Measurements from ENCODE around the gene PHLPP1. TPM values are rescaled to one million over a fixed set of nuclear protein-coding genes. Genes with fewer than 3 reads are reported as not detected.

The PHLPP1 gene
- total RNA-seq, 1 experiment from 2014 or later, result 14.1 TPM

- Histone ChIP-seq H3K4me3 (ENCODE audit: low read length) (no peak overlapping the region), H4K20me1 (ENCODE audit: low read length) (no peaks in the 10 kb centered on the region), H3K79me2 (ENCODE audit: low read length) (no peaks in the 10 kb centered on the region), H3F3A (ENCODE audit: low read length, unreplicated experiment) (no peaks in the 10 kb centered on the region), H3K27me3 (ENCODE audit: low read length) (no peaks in the 10 kb centered on the region), H3K36me3 (ENCODE audit: low read depth, low read length) (no peaks in the 10 kb centered on the region), H3K9ac (ENCODE audit: low read length) (no peak overlapping the region), H3K4me2 (ENCODE audit: low read length) (no peak overlapping the region), H2AFZ (ENCODE audit: low read length) (no peak overlapping the region), H3K4me1 (ENCODE audit: insufficient read depth, low read length) (peaks cover 11% of the 10 kb centered on the region), H3K27ac (ENCODE audit: low read length) (no peak overlapping the region), H3K9me2 (replicated peaks; ENCODE audit: low read length) (no peaks in the 10 kb centered on the region), H3K9me3 (ENCODE audit: low read length) (no peaks in the 10 kb centered on the region)
- ChIA-PET CTCF (no interaction called here), POLR2A (ENCODE audit: unreplicated experiment) (no interaction called here)
- no TSS peak for BruUV-seq (replicated peaks)
- intact Hi-C loops (cut with micrococcal nuclease), result no loop called here
- TF ChIP-seq EZH2 (IDR thresholded peaks at IDR 0.05; ENCODE audit: low read length, unreplicated experiment), result no peak
- ATAC-seq (no peak), DNase-seq (no peak)
Measured at GRCh38 chr18:62862466-62862865, 147.1 kb downstream of the PHLPP1 start.

DNA sequence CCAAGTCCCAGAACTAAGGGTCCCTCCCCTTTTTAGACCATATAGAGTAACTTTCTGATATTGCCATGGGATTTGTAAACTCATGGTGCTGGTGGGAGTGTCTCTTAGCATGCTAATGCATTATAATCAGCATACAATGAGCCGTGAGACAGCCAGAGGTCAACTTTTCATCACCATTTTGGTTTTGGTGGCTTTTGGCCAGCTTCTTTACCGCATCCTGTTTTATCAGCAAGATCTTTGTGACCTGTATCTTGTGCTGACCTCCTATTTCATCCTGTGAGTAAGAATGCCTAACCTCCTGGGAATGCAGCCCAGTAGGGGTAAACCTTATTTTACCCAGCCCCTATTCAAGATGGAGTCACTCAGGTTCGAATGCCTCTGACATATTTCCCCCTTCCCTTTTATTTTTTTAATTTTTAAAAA, 148.2 kb downstream of the PHLPP1 start:
- Histone ChIP-seq H2AFZ (ENCODE audit: low read length) (no peak overlapping the region), H3K9ac (ENCODE audit: low read length) (0 out of 2 replicates have a peak overlapping the region, but pooled peaks have one; percentile 11), H4K20me1 (ENCODE audit: low read length) (no peaks in the 10 kb centered on the region), H3K27ac (ENCODE audit: low read length) (peak overlapping the region; percentile 59), H3K4me3 (ENCODE audit: low read length) (no peak overlapping the region), H3K4me2 (ENCODE audit: low read length) (no peak overlapping the region), H3K9me2 (replicated peaks; ENCODE audit: low read length) (no peaks in the 10 kb centered on the region), H3K36me3 (ENCODE audit: low read depth, low read length) (no peaks in the 10 kb centered on the region), H3K79me2 (ENCODE audit: low read length) (no peaks in the 10 kb centered on the region), H3K4me1 (ENCODE audit: insufficient read depth, low read length) (peaks cover 11% of the 10 kb centered on the region), H3K9me3 (ENCODE audit: low read length) (no peaks in the 10 kb centered on the region), H3F3A (ENCODE audit: low read length, unreplicated experiment) (no peaks in the 10 kb centered on the region), H3K27me3 (ENCODE audit: low read length) (no peaks in the 10 kb centered on the region)
- no TSS peak for BruUV-seq (replicated peaks)
- DNase-seq (peak; percentile 93), ATAC-seq (peak; percentile 81)
- no peak for TF ChIP-seq CTCF (conservative IDR thresholded peaks at IDR 0.05; ENCODE audit: low read depth, low read length)
- TF ChIP-seq EZH2 (IDR thresholded peaks at IDR 0.05; ENCODE audit: low read length, unreplicated experiment), result no peak
- TF ChIP-seq EZH2phosphoT487 (IDR thresholded peaks at IDR 0.05; ENCODE audit: borderline replicate concordance, low read length), result no peak
- CTCF ChIA-PET, result no interaction called here
- intact Hi-C loops (cut with micrococcal nuclease), result no loop called here
- POLR2A ChIA-PET (ENCODE audit: unreplicated experiment), result no interaction called here

- ChIA-PET POLR2A (ENCODE audit: unreplicated experiment) (no interaction called here), CTCF (no interaction called here)
- BruUV-seq (replicated peaks), result no TSS peak
Measured at GRCh38 chr18:62865498-62865897, 150.2 kb downstream of the PHLPP1 start.

More at GRCh38 chr18:62865498-62865897, 150.2 kb downstream of the PHLPP1 start:
- Histone ChIP-seq H3K27ac (ENCODE audit: low read length) (no peak overlapping the region), H3K9me3 (ENCODE audit: low read length) (no peaks in the 10 kb centered on the region), H3K36me3 (ENCODE audit: low read depth, low read length) (no peaks in the 10 kb centered on the region), H3K4me1 (ENCODE audit: insufficient read depth, low read length) (peaks cover 14% of the 10 kb centered on the region), H3K79me2 (ENCODE audit: low read length) (no peaks in the 10 kb centered on the region), H3K9ac (ENCODE audit: low read length) (no peak overlapping the region), H2AFZ (ENCODE audit: low read length) (no peak overlapping the region), H3K27me3 (ENCODE audit: low read length) (no peaks in the 10 kb centered on the region), H4K20me1 (ENCODE audit: low read length) (no peaks in the 10 kb centered on the region), H3F3A (ENCODE audit: low read length, unreplicated experiment) (no peaks in the 10 kb centered on the region), H3K4me2 (ENCODE audit: low read length) (no peak overlapping the region), H3K9me2 (replicated peaks; ENCODE audit: low read length) (no peaks in the 10 kb centered on the region), H3K4me3 (ENCODE audit: low read length) (no peak overlapping the region)
- TF ChIP-seq CTCF (conservative IDR thresholded peaks at IDR 0.05; ENCODE audit: low read depth, low read length) (no peak), EZH2phosphoT487 (IDR thresholded peaks at IDR 0.05; ENCODE audit: borderline replicate concordance, low read length) (no peak), EZH2 (IDR thresholded peaks at IDR 0.05; ENCODE audit: low read length, unreplicated experiment) (no peak)
- intact Hi-C loops (cut with micrococcal nuclease), result no loop called here
- no peak for DNase-seq
- no peak for ATAC-seq

All from PC-3 (cell line).